Heart left ventricle (tissue), 13 donors: Measurements from ENCODE around the gene FBXW12.

Experiments
- POLR2A ChIP-seq, 2 donors: fragments of 450-650 bp; IDR thresholded peaks; one replicate each; pipeline ENCODE4 v1.6.1; 2017; ENCODE audit warnings: antibody characterized with exemption in 2 of 2, mild to moderate bottlenecking in 2 of 2, moderate library complexity in 2 of 2
- TF ChIP-seq, protein P1 (sequence below), 12 donors: fragments of 200-600 bp; sonication (generic) in 4 of 12; IDR thresholded peaks; one replicate each; pipeline versions ENCODE4 v1.5.0 to v1.8.0; 2018 to 2022; ENCODE audit warnings: antibody characterized with exemption in 12 of 12, mild to moderate bottlenecking in 5 of 12
- donor health status: ischemic (EF 13 %, LVEDD 7.1; RV severe dilation, severe dysfunction).
- donor health status: DM: no; HTN: yes; CAD: no.
- donor health status: DM: no; HTN: no; CAD: no.
- donor health status: ischemic (EF 25% LVEDD 6.9; RV normal size, moderate dysfunction).
- donor health status: ischemic (EF 25% LVEDD 5.7; RV mildly dilated, moderate dysfunction).
- donor health status: ischemic (EF 35%, LVEDD 5.7; RV mildly dilated, moderate dysfunction).
- donor health status: nonischemic (EF 11% LVEDD 7.7; RV severe dilation, severe dysfunction).
- donor health status: DM: yes; HTN: yes; CAD: no.
- donor health status: PGD.
- donor health status: ischemic (EF 29% LVEDD 5.4; RV normal size, mild dysfunction).
- donor health status: nonischemic (EF 23%, LVEDD 6.1; RV moderate dilation, normal function).

DNA sequence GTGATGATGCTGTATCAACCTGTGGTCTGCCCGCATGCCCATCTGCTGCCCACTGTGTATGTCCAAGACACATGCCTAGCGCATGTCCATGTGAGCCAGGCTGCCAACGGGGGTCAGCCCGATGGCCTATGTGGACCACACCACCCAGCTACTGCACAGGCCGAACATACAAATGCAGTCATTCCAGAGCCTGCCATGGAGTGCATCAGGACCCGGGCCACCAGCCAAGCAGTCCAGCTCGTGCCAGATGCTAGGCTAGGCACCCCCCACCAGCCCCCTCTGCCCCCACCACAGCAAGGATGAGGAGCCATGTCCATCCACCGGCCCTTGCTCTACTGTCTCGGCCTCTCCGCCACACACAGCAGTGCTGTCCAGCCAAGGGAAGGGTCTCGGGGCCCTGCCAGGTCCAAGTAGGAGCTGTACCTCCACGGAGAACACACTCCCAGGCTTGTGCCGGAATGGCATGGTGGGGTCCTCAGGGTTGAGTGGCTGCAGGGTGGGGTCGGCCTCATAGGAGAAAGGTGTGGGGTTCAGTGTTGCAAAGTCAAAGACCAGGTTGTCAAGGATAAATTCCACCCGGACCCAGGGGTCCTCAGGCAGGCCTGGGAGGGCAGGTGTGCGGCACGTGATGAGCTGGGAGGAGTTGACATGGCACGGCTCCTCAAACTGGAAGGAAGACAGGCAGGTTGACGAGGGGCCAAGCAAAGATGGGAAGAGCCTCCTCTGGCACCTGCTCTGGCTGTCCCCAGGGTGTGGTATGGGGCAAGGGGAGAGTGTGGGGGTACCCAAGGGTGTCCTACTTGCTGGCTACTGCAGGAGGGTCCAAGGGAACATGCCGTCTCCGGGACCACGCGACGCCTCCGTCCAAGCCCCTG is 42.6 kb downstream of the FBXW12 start:
- TF ChIP-seq POLR2A (IDR thresholded peaks at IDR 0.05) = no peak
- TF ChIP-seq, protein P1, sequence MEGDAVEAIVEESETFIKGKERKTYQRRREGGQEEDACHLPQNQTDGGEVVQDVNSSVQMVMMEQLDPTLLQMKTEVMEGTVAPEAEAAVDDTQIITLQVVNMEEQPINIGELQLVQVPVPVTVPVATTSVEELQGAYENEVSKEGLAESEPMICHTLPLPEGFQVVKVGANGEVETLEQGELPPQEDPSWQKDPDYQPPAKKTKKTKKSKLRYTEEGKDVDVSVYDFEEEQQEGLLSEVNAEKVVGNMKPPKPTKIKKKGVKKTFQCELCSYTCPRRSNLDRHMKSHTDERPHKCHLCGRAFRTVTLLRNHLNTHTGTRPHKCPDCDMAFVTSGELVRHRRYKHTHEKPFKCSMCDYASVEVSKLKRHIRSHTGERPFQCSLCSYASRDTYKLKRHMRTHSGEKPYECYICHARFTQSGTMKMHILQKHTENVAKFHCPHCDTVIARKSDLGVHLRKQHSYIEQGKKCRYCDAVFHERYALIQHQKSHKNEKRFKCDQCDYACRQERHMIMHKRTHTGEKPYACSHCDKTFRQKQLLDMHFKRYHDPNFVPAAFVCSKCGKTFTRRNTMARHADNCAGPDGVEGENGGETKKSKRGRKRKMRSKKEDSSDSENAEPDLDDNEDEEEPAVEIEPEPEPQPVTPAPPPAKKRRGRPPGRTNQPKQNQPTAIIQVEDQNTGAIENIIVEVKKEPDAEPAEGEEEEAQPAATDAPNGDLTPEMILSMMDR (IDR thresholded peaks at IDR 0.05) = no peak
